ENCODE results near the gene HECW1.

DNA sequence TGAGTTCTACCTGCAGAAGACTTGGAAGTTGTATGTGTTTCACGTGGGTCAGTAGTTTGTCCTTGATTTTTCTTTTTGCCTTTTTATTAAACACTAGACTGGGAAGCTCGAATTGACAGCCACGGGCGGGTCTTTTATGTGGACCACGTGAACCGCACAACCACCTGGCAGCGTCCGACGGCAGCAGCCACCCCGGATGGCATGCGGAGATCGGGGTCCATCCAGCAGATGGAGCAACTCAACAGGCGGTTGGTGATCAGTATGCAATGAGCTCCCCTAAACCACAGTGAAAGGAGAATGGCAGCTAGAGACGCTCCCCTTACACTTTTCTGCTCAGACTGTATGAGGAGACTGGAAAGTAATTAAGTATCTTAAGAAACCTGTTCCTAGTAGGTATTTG lies 343.8 kb downstream of the HECW1 start:
- TF ChIP-seq, protein P1, sequence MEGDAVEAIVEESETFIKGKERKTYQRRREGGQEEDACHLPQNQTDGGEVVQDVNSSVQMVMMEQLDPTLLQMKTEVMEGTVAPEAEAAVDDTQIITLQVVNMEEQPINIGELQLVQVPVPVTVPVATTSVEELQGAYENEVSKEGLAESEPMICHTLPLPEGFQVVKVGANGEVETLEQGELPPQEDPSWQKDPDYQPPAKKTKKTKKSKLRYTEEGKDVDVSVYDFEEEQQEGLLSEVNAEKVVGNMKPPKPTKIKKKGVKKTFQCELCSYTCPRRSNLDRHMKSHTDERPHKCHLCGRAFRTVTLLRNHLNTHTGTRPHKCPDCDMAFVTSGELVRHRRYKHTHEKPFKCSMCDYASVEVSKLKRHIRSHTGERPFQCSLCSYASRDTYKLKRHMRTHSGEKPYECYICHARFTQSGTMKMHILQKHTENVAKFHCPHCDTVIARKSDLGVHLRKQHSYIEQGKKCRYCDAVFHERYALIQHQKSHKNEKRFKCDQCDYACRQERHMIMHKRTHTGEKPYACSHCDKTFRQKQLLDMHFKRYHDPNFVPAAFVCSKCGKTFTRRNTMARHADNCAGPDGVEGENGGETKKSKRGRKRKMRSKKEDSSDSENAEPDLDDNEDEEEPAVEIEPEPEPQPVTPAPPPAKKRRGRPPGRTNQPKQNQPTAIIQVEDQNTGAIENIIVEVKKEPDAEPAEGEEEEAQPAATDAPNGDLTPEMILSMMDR (IDR thresholded peaks at IDR 0.05): peak in 1 of 12 donors; percentile 25
- TF ChIP-seq POLR2A (IDR thresholded peaks at IDR 0.05): no peak

Measured in heart left ventricle (tissue), 13 donors.